HL-60 (cell line): ENCODE measurements around the gene LIN7C.

Experiments used
- CTCF ChIP-seq: IDR thresholded peaks from one replicate; pipeline ENCODE4 v1.5.1; 2011; ENCODE audit warnings: low read length, control low read depth, inconsistent platforms; ENCODE audit not compliant: insufficient read depth
- POLR2AphosphoS5 ChIP-seq: IDR thresholded peaks from 2 replicates; pipeline ENCODE4 v1.6.1; 2012; ENCODE audit warnings: low read depth

DNA sequence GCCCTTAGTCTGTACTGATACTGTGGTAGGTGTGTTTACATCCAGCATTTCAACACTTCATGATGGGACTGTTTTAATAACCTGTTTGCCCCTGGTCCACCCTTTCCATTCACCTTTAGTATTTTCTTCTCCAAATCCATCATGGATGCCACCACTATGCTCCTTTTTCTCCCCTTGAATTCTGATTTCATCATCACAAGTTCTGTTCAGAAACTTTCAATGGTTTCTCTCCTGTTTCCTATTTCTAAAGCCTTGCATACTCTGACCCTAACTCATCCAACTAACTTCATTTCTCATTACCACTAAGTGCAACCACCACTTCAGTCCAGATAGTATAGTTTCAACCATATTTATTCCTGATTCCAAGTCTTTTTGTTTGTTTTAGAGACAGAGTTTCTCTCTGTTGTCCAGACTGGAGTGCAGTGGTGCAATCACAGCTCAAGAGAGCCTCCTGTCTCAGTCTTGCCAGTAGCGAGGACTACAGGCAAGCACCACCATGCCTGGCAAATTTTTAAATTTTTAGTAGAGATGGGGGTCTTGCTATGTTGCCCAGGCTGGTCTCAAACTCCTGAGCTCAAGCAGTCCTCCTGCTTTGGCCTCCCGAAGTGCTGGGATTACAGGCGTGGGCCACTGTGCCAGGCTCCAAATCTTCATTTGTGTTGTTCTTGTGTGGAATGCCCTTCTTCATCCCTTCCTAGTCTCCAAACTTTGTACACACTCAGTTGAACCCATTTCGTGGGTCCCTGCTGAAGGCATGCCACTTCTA lies 1.2 kb upstream of the LIN7C start:
- no peak for TF ChIP-seq CTCF
- TF ChIP-seq POLR2AphosphoS5 = no peak
